Muscle layer of colon (tissue), 2 donors: ENCODE data around the gene PRODH.
"Not testable (repeated sequence)": the region's sequence is repeated elsewhere in the genome, so short reads cannot be mapped to it uniquely, and the experiment has no call there.

Experiments used
- H3K27ac ChIP-seq: one replicate; pipeline ENCODE4 v1.7.0; 2013; ENCODE audit warnings: low read depth, mild to moderate bottlenecking, low read length, moderate library complexity
- H3K27me3 ChIP-seq, 2 donors: one replicate each; pipeline ENCODE4 v1.7.0; 2013; ENCODE audit warnings: low read length in 2 of 2, mild to moderate bottlenecking in 2 of 2; ENCODE audit not compliant: insufficient read depth in 2 of 2, control insufficient read depth in 1 of 2
- H3K36me3 ChIP-seq: one replicate; pipeline ENCODE4 v1.7.0; 2013; ENCODE audit warnings: mild to moderate bottlenecking, low read length; ENCODE audit not compliant: insufficient read depth
- H3K4me1 ChIP-seq: one replicate; pipeline ENCODE4 v1.7.0; 2013; ENCODE audit warnings: mild to moderate bottlenecking, low read length; ENCODE audit not compliant: insufficient read depth
- H3K4me3 ChIP-seq, 2 donors: one replicate each; pipeline ENCODE4 v1.7.0; 2013; ENCODE audit warnings: low read length in 2 of 2, low read depth in 1 of 2, mild to moderate bottlenecking in 1 of 2, moderate library complexity in 1 of 2
- H3K9ac ChIP-seq: one replicate; pipeline ENCODE4 v1.7.0; 2013; ENCODE audit warnings: low read length
- H3K9me3 ChIP-seq: one replicate; pipeline ENCODE4 v1.7.0; 2013; ENCODE audit warnings: mild to moderate bottlenecking, low read length
- donor health status: abdominal sarcoma.
- donor health status: Adenocarcinoma of cecum.

PRODH gene

GRCh38 chr22:18938691-18939090 is 2.6 kb upstream of the PRODH start:
- H3K9ac ChIP-seq, H3K36me3 ChIP-seq, H3K9me3 ChIP-seq, H3K4me1 ChIP-seq, H3K4me3 ChIP-seq, H3K27ac ChIP-seq, H3K27me3 ChIP-seq: not testable (repeated sequence)

DNA sequence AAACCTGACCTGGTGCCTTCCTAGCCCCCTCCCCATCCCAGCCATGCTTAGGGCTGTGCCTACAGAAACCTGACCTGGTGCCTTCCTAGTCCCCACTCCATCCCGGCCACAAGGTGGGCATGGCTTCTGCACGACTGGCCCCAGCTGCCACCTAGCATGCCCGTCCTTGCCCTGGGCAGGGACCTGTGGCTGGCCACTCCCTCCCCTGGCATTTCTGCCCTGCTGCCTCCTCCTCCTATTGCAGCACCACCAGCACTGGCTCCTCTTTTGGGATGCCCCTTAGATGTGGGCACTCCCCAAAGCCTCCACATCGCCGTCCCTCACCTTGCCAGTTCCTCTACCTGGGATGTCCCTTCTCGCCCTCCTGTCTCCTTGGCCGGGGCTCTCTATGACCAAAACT is 1.4 kb downstream of the PRODH start:
- not testable (repeated sequence) for H3K4me3 ChIP-seq, H3K36me3 ChIP-seq, H3K9me3 ChIP-seq

DNA sequence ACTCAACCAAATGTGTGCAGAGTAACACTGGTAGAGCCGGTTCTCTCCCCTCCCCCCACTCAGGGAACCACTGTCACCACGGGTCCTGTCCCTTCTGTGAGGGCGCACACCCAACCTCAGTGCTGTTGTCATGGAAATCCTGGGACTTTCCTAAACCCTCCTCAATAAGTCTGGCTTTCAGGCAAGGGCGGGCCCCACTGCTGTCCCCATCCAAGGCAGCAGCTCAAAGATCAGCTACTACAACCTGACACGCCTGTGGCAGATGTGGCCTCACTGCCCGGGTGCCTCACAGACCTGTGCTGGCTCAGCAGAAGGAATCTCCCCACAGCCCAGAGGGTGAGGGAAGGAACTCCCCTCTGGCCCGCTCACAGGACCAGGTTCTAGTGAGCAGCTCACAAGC is 2.2 kb downstream of the PRODH start:
- no peaks in the 10 kb centered on the region for H3K9me3 ChIP-seq
- no peaks in the 10 kb centered on the region for H3K4me1 ChIP-seq
- no peaks in the 10 kb centered on the region for H3K27me3 ChIP-seq
- H3K36me3 ChIP-seq, result no peaks in the 10 kb centered on the region
- no peak overlapping the region for H3K9ac ChIP-seq
- no peak overlapping the region for H3K4me3 ChIP-seq
- H3K27ac ChIP-seq, result no peak overlapping the region

More for the DNA sequence above, 1.4 kb downstream of the PRODH start:
- not testable (repeated sequence) for H3K27me3 ChIP-seq, H3K27ac ChIP-seq, H3K4me1 ChIP-seq, H3K9ac ChIP-seq

- Histone ChIP-seq H3K9me3 (no peaks in the 10 kb centered on the region), H3K4me3 (no peak overlapping the region), H3K27ac (no peak overlapping the region), H3K4me1 (no peaks in the 10 kb centered on the region), H3K36me3 (no peaks in the 10 kb centered on the region), H3K9ac (no peak overlapping the region), H3K27me3 (no peaks in the 10 kb centered on the region)
These were observed 4.0 kb downstream of the PRODH start for GRCh38 chr22:18931905-18932652.

DNA sequence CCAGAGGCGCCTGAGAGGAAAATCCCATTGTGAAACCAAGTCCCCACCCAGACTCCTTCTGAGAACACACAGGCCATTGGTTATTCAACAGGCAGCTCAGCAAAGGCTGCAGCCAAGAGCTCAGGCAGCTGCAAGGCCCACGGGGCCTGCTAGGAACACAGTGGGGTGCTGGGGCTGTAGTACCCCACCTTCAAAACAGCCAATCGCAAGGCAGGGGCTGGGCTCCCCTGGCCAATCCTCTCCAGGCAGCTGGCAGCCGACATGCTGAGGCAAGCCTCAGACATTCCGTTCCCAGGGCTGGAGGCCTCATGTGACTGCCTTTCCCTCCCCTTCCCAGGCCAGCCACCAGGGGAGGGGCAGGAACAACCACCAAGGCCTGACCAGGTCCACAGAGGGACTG is 6.6 kb downstream of the PRODH start:
- H3K27ac ChIP-seq, result no peak overlapping the region
- H3K4me1 ChIP-seq, result no peaks in the 10 kb centered on the region
- H3K36me3 ChIP-seq, result no peaks in the 10 kb centered on the region

GRCh38 chr22:18927573-18927972 is 8.5 kb downstream of the PRODH start:
- no peak overlapping the region for H3K4me3 ChIP-seq
- H3K9me3 ChIP-seq, result no peaks in the 10 kb centered on the region
- H3K27ac ChIP-seq, result no peak overlapping the region
- no peak overlapping the region for H3K9ac ChIP-seq
- H3K27me3 ChIP-seq, result no peaks in the 10 kb centered on the region
- no peaks in the 10 kb centered on the region for H3K4me1 ChIP-seq
- H3K36me3 ChIP-seq, result no peaks in the 10 kb centered on the region

More for the DNA sequence above, 6.6 kb downstream of the PRODH start:
- no peak overlapping the region for H3K9ac ChIP-seq
- H3K4me3 ChIP-seq, result no peak overlapping the region
- no peaks in the 10 kb centered on the region for H3K27me3 ChIP-seq
- no peaks in the 10 kb centered on the region for H3K9me3 ChIP-seq

- Histone ChIP-seq H3K9ac (no peak overlapping the region), H3K4me3 (no peak overlapping the region), H3K27ac (no peak overlapping the region), H3K27me3 (no peaks in the 10 kb centered on the region), H3K9me3 (no peaks in the 10 kb centered on the region), H3K4me1 (no peaks in the 10 kb centered on the region), H3K36me3 (no peaks in the 10 kb centered on the region)
These were observed 9.1 kb downstream of the PRODH start for GRCh38 chr22:18927020-18927419.

DNA sequence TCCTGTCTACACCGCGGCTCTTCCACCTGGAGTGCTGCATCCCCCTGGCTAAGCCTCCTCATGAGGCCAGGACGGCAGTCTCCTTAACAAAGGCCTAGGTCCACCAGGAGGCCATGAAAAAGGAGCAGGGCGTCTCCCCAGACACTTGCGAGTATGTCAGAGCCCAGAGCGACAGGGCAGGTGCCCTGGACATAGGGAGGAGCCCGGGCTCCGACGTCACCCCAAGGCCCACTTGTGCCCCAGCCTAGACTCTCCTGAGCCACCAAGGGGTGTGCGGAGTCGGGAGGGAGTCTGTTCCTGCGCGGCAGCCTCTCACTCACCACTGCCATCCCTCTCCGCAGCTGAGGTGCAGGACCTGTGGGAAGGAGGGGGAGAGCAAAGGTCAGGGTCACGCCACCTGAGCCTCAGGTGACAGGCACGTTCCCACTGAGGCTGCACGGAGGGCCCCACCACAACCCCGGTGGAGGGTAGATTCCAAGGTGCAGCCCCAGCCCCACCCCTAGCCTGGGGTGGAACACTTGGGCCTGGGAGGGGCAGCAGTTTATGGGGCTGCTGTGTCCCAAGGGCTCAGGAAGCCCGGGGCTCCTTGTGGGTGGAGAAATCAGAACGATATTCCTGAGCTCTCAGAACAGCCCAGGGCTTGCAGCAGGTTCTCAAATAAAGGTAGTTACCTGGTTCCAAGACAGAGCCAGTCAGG is 10.6 kb downstream of the PRODH start:
- Histone ChIP-seq H3K36me3 (no peaks in the 10 kb centered on the region), H3K9me3 (no peaks in the 10 kb centered on the region), H3K9ac (no peak overlapping the region), H3K27ac (no peak overlapping the region), H3K27me3 (no peaks in the 10 kb centered on the region), H3K4me1 (no peaks in the 10 kb centered on the region), H3K4me3 (no peak overlapping the region)

DNA sequence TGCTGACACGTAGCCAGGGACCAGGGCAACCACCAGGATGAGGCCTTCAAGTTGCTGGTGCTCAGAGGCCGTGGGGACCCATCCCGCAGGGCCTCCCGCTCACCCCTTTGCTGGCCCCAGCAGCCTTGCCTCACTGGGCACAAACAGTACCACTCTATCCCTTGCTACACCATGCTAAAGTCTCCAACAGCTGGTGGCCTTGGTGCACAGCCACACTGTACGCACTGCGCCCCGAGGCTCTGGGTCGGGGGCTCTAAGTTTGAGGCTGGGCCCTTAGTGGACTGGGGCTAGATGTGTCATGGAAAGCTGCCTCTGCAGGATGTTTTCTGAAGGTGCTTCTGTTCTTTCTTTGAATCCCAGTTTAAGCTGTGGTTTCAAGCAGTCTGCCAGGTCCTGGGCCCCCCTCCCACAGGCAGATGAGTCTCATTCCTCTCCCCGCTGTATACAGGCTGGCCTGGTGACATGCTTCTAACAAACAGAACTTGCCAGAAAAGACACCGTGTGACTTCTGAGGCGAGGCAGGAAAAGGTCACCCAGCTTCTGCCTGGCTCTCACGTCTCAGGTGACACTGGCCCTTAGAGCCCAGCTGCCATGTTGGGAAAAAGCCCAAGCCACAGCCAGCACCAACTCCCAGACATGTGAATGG is 15.7 kb downstream of the PRODH start:
- H3K27ac ChIP-seq, H3K36me3 ChIP-seq, H3K27me3 ChIP-seq, H3K9me3 ChIP-seq, H3K9ac ChIP-seq, H3K4me1 ChIP-seq, H3K4me3 ChIP-seq: not testable (repeated sequence)

- H3K36me3 ChIP-seq, H3K4me3 ChIP-seq, H3K27me3 ChIP-seq, H3K9ac ChIP-seq, H3K9me3 ChIP-seq, H3K27ac ChIP-seq, H3K4me1 ChIP-seq: not testable (repeated sequence)
These were observed 18.3 kb downstream of the PRODH start for GRCh38 chr22:18917818-18918217.

DNA sequence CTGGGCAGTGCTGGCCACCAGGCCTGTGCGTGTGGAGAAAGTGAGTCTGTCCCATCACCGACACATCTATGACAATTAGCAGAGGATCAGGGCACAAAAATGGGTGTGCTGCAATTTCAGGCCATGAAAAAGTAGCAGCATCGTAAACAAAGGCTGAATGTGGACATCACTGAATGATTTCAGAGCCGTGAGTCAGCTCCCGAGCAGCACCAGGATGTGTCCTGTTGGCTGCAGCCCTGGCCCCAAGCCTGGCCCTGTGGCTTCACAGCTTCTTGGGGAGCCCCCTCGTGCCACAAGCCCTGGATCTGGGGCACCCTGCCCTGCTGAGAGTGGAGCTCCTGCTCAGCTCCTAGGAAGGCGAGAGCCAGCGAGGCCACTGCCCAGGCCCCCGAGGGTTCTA is 20.5 kb downstream of the PRODH start:
- not testable (repeated sequence) for H3K27me3 ChIP-seq, H3K27ac ChIP-seq, H3K9me3 ChIP-seq, H3K4me1 ChIP-seq, H3K36me3 ChIP-seq, H3K9ac ChIP-seq, H3K4me3 ChIP-seq
